HL-60 (cell line): Measurements from ENCODE around the gene NR2F1.

Experiments used
- DNase-seq, 2 experiments: peaks; one replicate each; pipeline ENCODE4 v3.0.0-alpha.2; 2010 to 2020; ENCODE audit warnings: low read depth in 1 of 2, low spot score in 1 of 2
- H3K27ac ChIP-seq: fragments of 250-450 bp; sonication (Bioruptor Pico); replicated peaks from 2 replicates; pipeline ENCODE4 v1.5.1; 2020; ENCODE audit warnings: mild to moderate bottlenecking, moderate library complexity
- H3K27me3 ChIP-seq: fragments of 250-450 bp; sonication (Bioruptor Pico); 2 replicates; pipeline ENCODE4 v1.5.1; 2021; ENCODE audit warnings: mild to moderate bottlenecking, moderate library complexity; ENCODE audit not compliant: insufficient read depth, poor library complexity, severe bottlenecking
- H3K4me3 ChIP-seq: replicated peaks from 2 replicates; pipeline ENCODE4 v1.5.1; 2011; ENCODE audit warnings: mild to moderate bottlenecking, control low read depth, low read length; ENCODE audit not compliant: insufficient read depth
- GABPA ChIP-seq: IDR thresholded peaks from 2 replicates; pipeline ENCODE4 v1.6.1; 2012; ENCODE audit warnings: low read depth
- POLR2AphosphoS5 ChIP-seq: IDR thresholded peaks from 2 replicates; pipeline ENCODE4 v1.6.1; 2012; ENCODE audit warnings: low read depth
- SPI1 ChIP-seq: IDR thresholded peaks from 2 replicates; pipeline ENCODE4 v1.6.1; 2012; ENCODE audit warnings: low read depth, mild to moderate bottlenecking, borderline replicate concordance
- TF ChIP-seq, protein P1 (sequence below): IDR thresholded peaks from one replicate; pipeline ENCODE4 v1.5.1; 2011; ENCODE audit warnings: low read length, control low read depth, inconsistent platforms; ENCODE audit not compliant: insufficient read depth
- TF ChIP-seq, protein P2 (sequence below): IDR thresholded peaks from 2 replicates; pipeline ENCODE4 v1.6.1; 2012; ENCODE audit warnings: low read depth; ENCODE audit not compliant: insufficient replicate concordance

Gene NR2F1

DNA sequence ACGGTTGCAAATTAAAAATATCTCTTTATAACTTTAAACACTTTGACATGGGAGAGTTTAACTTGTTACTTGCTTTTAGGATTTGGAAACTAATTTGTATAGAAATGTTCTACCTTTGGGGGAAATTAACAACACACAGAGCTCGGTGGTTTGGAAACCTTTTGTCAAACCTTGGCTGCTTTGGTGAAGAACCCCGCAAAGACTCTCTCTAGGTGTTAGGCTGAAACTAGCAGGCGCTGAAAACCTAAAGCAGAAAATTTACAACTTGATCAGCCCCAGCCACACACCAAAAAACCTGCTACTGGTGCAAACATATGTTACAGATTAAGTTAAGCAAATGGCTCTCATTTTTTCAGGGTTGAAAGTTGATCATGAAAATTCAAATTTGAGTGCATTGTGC lies 25.8 kb downstream of the NR2F1 start:
- Histone ChIP-seq H3K4me3 (no peak overlapping the region), H3K27ac (no peak overlapping the region), H3K27me3 (peaks cover 25% of the 10 kb centered on the region)
- no peak for DNase-seq
- TF ChIP-seq, protein P1, sequence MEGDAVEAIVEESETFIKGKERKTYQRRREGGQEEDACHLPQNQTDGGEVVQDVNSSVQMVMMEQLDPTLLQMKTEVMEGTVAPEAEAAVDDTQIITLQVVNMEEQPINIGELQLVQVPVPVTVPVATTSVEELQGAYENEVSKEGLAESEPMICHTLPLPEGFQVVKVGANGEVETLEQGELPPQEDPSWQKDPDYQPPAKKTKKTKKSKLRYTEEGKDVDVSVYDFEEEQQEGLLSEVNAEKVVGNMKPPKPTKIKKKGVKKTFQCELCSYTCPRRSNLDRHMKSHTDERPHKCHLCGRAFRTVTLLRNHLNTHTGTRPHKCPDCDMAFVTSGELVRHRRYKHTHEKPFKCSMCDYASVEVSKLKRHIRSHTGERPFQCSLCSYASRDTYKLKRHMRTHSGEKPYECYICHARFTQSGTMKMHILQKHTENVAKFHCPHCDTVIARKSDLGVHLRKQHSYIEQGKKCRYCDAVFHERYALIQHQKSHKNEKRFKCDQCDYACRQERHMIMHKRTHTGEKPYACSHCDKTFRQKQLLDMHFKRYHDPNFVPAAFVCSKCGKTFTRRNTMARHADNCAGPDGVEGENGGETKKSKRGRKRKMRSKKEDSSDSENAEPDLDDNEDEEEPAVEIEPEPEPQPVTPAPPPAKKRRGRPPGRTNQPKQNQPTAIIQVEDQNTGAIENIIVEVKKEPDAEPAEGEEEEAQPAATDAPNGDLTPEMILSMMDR, result no peak
- TF ChIP-seq POLR2AphosphoS5 (no peak), SPI1 (no peak), GABPA (no peak)
- TF ChIP-seq, protein P2, sequence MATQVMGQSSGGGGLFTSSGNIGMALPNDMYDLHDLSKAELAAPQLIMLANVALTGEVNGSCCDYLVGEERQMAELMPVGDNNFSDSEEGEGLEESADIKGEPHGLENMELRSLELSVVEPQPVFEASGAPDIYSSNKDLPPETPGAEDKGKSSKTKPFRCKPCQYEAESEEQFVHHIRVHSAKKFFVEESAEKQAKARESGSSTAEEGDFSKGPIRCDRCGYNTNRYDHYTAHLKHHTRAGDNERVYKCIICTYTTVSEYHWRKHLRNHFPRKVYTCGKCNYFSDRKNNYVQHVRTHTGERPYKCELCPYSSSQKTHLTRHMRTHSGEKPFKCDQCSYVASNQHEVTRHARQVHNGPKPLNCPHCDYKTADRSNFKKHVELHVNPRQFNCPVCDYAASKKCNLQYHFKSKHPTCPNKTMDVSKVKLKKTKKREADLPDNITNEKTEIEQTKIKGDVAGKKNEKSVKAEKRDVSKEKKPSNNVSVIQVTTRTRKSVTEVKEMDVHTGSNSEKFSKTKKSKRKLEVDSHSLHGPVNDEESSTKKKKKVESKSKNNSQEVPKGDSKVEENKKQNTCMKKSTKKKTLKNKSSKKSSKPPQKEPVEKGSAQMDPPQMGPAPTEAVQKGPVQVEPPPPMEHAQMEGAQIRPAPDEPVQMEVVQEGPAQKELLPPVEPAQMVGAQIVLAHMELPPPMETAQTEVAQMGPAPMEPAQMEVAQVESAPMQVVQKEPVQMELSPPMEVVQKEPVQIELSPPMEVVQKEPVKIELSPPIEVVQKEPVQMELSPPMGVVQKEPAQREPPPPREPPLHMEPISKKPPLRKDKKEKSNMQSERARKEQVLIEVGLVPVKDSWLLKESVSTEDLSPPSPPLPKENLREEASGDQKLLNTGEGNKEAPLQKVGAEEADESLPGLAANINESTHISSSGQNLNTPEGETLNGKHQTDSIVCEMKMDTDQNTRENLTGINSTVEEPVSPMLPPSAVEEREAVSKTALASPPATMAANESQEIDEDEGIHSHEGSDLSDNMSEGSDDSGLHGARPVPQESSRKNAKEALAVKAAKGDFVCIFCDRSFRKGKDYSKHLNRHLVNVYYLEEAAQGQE, result no peak

DNA sequence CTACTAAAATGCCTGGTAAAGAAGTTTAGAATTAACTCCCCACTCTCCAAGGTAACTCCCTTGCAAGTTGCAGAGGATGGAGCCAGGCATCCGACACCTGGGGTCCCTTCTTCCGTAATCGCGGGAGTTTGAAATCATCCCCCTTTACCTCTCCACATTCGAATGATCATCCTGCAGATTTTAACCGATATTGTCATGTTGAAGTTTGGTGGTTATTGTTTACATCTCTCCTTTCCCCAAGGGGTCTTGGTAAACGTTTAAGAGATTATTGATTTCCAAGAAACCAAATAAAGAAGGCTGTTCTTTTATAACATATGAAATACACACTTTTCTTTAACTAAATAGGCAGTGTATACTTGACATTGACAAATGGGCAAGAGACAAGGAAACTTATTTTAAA lies 26.7 kb downstream of the NR2F1 start:
- no peak for DNase-seq
- Histone ChIP-seq H3K27me3 (peaks cover 25% of the 10 kb centered on the region), H3K27ac (no peak overlapping the region), H3K4me3 (no peak overlapping the region)
- TF ChIP-seq POLR2AphosphoS5 (no peak), GABPA (no peak), SPI1 (no peak)
- TF ChIP-seq, protein P2, result no peak
- TF ChIP-seq, protein P1, result no peak

DNA sequence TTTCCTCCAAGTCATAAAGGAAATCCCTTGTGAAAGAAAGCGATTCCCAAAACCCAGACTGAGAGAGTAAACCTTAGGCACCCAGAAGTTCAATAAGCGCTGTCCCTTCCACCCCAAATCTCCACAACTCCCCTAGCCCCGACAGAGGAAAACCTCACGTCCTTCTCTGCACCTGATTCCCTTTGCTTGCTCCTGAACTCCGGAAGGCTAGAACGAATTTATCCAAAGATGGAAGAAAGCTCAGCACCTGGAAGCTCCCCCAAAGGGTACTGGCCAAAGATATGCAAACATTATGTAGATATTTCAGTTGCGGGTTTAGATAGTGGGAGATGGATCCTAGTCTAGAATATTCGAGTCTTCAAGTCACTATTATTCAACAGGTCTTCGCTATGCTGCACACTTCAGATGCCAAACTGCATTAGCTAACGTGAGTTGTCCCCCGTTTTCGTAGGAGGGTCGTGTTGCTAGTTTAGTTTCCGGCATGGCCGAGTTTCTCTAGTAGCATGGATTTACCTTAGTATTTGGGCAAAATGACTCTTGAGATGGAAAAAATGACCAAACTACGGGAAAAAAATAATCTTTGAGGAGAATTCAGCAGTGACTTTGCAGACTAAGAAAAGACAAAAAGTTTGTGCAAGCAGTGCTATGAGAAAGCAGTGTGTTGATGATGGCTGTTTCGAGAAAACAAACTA lies 27.7 kb downstream of the NR2F1 start:
- TF ChIP-seq, protein P1, result no peak
- TF ChIP-seq GABPA (no peak), SPI1 (no peak), POLR2AphosphoS5 (no peak)
- TF ChIP-seq, protein P2, result no peak
- no peak for DNase-seq
- peaks cover 25% of the 10 kb centered on the region for H3K27me3 ChIP-seq
- H3K27ac ChIP-seq, result no peak overlapping the region
- H3K4me3 ChIP-seq, result no peak overlapping the region
